ENCODE data around the gene HCAR2.
"Not testable (repeated sequence)": the region's sequence is repeated elsewhere in the genome, so short reads cannot be mapped to it uniquely, and the experiment has no call there.

HCAR2 gene

DNA sequence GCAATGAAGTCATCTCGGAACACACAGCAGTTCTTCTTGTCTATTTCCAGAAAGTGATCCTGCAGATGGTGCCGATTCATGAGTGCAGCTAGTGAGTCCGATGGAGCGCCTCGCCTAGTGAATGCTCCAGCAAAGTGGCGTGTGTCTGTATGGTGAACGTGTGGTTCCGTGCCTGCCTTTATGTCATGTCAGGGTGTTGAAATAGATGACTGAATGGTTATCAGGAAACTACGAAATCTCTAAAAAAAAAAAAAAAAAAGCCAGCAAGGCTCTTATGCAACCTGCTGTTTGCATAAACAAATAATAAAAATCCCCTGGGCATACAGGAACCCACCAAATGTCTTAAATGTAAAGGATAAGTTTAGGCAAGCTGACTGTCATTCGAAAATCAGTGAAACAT lies 13.5 kb upstream of the HCAR2 start, which contains the start of gene HCAR3:
TSS of gene HCAR3 (minus strand) at position 154 of the 400 bp plus-strand sequence. CDS start at position 80, 74 bp downstream.
- DNase-seq (ENCODE audit: low read depth in 2 of 2, low spot score in 1 of 2), result not testable (repeated sequence)

DNA sequence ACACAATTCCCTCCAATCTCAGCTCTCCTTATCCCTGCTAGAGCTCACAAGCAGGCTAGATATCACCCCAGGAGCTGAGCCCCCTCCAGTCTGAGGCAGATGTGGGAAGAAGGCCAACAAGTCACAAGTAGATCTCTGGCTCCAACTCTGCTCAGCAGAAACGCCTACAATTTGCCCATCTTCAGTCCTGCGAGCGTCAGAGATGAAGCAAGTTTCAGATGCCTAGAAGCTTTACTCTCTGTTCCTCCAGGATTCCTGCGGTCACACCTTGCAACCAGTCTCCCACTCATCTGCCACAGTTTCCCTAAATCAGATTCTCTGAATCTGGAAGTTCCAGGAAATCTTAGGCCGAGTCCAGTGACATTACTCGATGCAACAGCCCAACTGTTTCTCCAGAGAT lies 12.1 kb upstream of the HCAR2 start:
- DNase-seq (ENCODE audit: low read depth in 2 of 2, low spot score in 1 of 2), result not testable (repeated sequence)

DNA sequence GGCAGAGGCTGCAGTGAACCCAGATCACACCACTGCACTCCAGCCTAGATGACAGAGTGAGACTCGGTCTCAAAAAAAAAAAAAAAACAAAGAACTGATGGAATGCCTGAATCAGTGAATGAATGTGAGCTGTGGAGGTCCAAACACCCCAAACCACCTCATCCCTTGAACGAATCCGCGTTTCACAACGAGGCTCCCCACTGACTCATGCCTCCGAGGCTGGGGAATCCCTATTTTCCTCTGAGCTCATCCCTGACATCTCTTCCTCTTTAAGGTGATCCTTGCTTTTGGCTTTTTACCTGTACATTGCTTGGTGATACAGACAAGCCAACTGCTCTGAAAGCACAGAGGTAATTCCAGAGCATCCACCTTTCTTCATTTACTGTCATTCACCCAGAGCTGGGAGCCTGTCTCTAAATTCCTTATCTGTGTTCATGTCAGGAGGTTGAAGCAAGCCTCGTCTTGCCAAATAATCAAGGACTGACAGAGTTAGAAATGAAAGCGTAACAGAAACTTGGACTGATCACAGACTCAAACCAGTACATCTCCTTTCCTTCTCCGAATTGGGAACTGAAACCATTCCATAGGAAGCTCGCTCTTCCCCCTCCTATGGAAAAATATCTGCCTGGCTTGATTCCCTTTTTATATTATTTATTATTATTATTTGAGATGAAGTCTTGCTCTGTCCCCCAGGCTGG lies 10.5 kb upstream of the HCAR2 start:
- DNase-seq (ENCODE audit: low read depth in 2 of 2, low spot score in 1 of 2), result not testable (repeated sequence)

DNA sequence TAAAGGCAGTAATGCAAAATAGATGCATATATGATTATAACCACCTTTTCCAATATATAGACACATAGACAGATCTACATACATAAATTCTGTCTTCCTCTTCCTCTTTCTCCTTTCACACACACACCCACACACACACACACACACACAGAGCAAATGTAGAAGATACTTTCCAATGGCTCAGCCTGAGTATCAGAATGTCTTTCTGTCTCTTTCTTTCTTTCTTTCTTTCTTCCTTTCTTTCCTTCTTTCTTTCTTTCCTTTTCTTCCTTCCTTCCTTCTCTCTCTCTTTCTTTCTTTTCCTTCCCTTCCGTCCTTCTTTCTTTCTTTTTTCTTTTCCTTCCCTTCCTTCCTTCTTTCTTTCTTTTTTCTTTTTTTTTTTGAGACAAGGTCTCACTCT lies 8.1 kb upstream of the HCAR2 start:
- not testable (repeated sequence) for DNase-seq (ENCODE audit: low read depth in 2 of 2, low spot score in 1 of 2)

DNA sequence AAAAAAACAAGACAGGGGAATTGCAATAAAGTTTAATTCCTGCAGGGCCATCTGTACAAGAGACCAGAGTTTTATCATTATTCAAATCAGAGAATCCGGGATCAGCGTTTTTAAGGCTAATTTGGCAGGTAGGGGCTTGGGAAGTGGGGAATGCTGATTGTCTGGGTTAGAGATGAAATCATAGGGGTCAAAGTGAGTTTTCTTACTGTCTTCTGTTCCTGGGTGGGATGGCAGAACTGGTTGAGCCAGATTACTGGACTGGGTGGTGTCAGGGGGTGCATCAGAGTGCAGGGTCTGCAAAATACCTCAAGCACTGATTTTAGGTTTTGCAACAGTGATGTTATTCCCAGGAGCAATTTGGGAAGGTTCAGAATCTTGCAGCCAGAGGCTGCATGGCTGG lies 7.2 kb upstream of the HCAR2 start:
- not testable (repeated sequence) for DNase-seq (ENCODE audit: low read depth in 2 of 2, low spot score in 1 of 2)

DNA sequence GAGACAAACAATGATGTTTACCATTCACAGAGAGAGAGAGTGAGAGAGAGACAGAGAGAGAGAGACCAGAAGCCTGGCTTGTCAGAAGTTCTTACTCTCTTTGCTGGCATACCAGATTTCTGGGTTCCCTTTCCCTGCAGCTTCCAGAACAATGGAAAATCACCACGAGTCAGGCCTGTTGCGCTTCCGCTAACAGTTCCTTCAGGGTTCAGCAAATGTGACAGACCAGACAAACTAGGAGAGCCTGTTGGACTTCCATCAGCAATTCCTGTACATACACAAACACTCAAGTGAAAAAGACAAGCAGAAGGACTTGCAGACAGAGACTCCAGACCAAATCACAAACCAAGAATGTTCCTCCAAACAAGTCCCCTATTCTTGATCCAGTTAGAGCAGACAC lies 6.1 kb upstream of the HCAR2 start:
- DNase-seq (ENCODE audit: low read depth in 2 of 2, low spot score in 1 of 2), result not testable (repeated sequence)

DNA sequence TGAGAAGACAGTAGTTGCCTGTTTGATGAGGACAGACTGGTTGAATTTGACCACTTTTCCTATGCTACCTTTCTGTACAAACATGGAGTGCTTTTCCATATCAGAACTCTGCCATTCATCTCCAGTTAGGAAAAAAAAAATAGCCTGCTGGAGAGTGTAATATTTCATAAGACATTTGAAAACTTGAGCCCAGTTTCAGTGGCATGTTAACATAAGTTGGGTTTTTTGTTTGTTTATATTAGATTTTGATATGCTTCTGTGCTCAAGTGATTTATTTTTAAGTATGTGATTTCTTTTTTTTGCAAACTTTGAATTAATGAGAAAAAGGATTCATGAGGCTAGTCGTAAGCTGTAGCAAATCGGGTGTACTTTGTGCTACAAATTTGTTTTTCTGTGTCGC lies 684 bp upstream of the HCAR2 start:
- DNase-seq (ENCODE audit: low read depth in 2 of 2, low spot score in 1 of 2), result not testable (repeated sequence)

DNA sequence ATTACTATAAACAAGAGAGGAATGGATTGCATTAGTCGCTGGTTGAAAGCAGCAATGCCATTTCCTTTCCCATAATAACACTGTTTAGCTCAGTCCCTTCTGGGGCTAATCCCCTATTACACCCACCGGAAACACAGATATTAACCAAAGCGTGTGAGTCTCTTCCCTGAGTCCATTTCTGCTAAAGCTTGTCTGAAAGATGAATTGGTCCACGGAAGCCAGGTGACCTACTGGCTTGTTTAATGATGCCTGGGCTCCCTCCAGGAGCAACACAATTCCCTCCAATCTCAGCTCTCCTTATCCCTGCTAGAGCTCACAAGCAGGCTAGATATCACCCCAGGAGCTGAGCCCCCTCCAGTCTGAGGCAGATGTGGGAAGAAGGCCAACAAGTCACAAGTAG lies 1.7 kb downstream of the HCAR2 start:
- DNase-seq (ENCODE audit: low read depth in 2 of 2, low spot score in 1 of 2), result not testable (repeated sequence)

DNA sequence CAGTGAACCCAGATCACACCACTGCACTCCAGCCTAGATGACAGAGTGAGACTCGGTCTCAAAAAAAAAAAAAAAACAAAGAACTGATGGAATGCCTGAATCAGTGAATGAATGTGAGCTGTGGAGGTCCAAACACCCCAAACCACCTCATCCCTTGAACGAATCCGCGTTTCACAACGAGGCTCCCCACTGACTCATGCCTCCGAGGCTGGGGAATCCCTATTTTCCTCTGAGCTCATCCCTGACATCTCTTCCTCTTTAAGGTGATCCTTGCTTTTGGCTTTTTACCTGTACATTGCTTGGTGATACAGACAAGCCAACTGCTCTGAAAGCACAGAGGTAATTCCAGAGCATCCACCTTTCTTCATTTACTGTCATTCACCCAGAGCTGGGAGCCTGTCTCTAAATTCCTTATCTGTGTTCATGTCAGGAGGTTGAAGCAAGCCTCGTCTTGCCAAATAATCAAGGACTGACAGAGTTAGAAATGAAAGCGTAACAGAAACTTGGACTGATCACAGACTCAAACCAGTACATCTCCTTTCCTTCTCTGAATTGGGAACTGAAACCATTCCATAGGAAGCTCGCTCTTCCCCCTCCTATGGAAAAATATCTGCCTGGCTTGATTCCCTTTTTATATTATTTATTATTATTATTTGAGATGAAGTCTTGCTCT lies 3.0 kb downstream of the HCAR2 start:
- not testable (repeated sequence) for DNase-seq (ENCODE audit: low read depth in 2 of 2, low spot score in 1 of 2)

DNA sequence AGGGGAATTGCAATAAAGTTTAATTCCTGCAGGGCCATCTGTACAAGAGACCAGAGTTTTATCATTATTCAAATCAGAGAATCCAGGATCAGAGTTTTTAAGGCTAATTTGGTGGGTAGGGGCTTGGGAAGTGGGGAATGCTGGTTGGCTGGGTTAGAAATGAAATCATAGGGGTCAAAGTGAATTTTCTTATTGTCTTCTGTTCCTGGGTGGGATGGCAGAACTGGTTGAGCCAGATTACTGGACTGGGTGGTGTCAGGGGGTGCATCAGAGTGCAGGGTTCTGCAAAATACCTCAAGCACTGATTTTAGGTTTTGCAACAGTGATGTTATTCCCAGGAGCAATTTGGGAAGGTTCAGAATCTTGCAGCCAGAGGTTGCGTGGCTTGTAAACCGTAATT lies 6.2 kb downstream of the HCAR2 start:
- DNase-seq (ENCODE audit: low read depth in 2 of 2, low spot score in 1 of 2), result not testable (repeated sequence)

DNA sequence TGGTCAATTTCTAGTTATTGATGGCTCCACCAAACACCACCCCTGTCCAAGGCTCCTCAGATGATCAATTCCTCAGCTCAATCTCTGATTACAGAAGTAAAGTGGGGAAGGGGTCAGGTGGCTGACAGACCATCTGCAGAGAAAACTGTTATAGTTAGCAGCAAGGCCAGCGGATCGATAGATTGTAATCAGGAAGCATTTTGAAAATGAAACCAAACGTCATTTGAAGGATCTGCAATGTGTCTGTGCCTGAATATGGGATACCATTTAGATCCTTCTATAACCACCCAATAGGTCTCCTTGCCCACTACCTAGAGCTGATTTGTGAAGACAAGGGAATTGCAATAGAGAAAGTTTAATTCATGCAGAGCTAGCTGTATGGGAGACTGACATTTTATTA lies 11.6 kb downstream of the HCAR2 start:
- DNase-seq (ENCODE audit: low read depth in 2 of 2, low spot score in 1 of 2), result no peak

DNA sequence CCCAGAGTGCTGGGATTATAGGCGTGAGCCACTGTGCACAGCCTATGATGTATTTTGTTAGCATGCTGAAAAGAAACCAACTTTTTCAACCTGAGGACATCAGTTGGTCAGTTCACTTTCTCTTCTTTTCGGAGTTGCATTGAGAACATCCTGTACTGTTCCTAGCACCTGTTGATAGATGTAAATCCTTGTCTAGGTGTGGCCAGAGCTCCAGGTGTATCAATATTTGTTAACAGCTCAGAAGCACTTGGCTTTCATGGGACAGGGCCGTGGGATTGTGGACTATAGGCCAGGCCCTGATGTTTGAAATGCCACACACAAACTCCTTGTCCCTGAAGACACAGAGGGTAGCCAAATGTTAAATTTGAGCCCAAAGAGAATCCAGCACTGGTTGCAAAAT lies 14.9 kb downstream of the HCAR2 start:
- no peak for DNase-seq (ENCODE audit: low read depth in 2 of 2, low spot score in 1 of 2)

DNA sequence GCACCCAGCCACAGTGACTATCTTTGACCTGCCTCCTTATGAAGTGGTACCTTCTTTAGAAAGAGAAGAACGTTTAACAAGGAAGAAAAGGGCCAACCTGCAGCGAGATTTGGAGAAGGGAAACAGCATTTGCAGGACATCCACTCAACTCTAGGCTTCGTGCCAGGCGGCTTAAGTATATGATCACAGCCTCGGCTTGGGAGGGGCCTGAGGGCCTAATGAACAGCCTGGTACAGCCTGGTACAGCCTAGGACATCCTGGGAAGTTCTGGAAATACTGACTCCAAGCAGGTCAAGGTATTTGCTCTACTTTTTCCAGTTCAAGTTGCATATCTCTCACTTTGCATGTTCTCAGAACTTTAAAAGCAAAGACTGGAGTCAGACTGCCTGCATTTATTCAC lies 16.1 kb downstream of the HCAR2 start:
- no peak for DNase-seq (ENCODE audit: low read depth in 2 of 2, low spot score in 1 of 2)

DNA sequence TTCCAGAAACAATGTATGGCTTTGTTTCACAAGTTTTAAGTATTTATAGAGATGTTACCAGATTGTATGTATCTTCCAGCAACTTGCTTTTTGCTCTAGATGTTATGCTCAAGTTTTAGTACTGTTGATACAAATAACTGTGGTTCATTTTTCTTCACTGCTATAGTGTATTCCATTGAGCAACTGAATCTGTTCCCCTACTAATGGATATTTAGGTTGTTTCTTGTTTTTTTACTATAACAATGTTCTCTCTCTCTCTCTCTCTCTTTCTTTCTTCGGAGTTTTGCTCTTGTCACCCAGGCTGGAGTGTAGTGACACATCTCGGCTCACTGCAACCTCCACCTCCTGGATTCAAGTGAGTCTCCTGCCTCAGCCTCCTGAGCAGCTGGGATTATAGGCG lies 16.6 kb downstream of the HCAR2 start:
- DNase-seq (ENCODE audit: low read depth in 2 of 2, low spot score in 1 of 2), result no peak

DNA sequence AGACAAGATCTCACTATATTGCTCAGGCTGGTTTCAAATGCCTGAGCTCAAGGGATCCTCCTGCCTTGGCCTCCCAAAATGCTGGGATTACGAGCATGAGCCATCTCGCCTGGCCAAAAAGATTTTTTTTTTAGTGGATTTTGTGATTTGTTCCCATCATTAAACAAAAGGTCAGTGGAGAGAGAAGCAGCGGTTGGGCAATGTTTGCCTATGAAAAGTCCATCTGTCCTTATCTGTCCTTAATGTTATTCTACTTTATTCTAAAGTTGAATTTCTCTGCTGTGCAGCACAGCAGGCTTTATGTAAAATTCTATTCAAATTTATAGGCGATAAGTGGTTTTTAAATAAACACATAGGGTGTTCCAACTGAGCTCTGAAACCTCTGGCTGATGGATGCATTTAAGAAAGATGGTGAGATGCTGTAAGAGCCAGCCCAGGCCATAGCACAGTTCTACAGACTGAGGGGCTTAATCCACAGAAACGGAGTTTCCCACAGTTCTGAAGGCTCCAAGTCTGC lies 18.8 kb downstream of the HCAR2 start:
- DNase-seq (ENCODE audit: low read depth in 2 of 2, low spot score in 1 of 2), result no peak

DNA sequence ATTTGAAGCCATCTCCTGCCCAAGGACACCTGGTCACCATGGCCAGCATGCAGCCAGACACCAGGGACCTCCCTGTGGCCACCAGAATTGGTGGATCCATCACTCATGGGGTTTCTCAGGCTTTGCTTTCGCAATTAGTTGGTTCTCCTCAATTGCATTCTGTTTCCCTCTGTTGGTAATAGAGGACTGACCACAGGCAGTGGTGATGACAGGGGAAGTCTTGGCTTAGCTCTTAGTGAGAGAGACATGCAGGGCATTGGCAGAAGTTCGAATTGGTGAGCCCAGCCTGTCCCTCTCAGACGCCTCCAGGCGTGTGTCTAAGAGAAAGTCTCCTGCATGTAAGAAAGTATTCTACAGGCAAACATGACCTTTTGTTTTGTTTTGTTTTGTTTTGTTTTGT lies 21.3 kb downstream of the HCAR2 start:
- DNase-seq (ENCODE audit: low read depth in 2 of 2, low spot score in 1 of 2), result no peak

DNA sequence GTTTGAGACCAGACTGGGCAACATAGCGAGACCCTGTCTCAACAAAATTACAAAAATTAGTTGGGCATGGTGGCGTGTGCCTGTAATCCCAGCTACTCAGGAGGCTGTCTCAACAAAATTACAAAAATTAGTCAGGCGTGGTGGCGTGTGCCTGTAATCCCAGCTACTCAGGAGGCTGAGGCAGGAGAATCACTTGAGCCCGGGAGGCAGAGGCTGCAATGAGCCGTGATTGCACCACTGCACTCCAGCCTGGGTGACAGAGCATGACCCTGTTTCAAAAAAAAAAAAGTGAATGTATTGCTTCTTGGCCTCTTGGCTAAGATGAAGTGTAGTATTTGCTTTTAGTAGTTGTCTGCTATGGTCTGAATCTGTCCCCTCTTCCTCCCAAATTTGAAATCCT lies 22.2 kb downstream of the HCAR2 start:
- DNase-seq (ENCODE audit: low read depth in 2 of 2, low spot score in 1 of 2), result not testable (repeated sequence)

DNA sequence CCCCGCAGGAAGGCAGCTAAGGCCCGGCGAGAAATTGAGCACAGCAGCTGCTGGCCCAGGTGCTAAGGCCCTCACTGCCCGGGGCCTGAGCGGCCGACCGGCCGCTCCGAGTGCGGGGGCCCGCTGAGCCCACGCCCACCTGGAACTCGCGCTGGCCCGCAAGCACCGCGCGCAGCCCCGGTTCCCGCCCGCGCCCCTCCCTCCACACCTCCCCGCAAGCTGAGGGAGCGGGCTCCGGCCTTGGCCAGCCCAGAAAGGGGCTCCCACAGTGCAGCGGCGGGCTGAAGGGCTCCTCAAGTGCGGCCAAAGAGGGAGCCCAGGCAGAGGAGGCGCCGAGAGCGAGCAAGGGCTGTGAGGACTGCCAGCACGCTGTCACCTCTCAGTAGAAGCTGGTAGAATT lies 26.4 kb downstream of the HCAR2 start:
- not testable (repeated sequence) for DNase-seq (ENCODE audit: low read depth in 2 of 2, low spot score in 1 of 2)

DNA sequence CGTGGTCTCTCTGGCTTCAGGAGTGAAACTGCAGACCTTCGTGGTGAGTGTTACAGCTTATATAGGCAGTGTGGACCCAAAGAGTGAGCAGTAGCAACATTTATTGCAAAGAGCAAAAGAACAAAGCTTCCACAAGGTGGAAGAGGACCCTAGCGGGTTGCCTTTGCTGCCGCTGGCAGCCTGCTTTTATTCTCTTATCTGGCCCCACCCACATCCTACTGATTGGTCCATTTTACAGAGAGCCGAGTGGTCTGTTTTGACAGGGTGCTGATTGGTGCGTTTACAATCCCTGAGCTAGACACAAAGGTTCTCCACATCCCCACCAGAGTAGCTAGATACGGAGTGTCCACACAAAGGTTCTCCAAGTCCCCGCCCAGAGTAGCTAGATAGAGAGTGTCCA lies 27.1 kb downstream of the HCAR2 start:
- not testable (repeated sequence) for DNase-seq (ENCODE audit: low read depth in 2 of 2, low spot score in 1 of 2)

DNA sequence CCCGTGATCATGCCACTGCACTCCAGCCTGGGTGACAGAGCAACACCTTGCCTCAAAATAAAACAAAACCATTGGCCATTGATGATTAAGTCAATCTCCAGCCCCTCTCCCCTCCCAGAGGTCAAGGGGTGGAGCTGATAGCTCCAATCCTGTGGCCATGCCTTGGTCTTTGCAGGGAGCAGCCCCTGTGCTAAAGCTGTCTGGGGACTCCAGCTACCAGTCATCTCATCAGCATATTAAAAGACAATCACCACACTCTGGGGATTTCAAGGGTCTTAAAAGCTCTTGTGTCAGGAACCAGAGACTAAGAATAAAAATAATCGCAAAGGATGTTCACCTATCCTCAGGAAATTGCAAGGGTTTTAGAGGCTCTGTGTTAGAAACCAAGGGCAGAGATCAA lies 30.6 kb downstream of the HCAR2 start:
- DNase-seq (ENCODE audit: low read depth in 2 of 2, low spot score in 1 of 2), result no peak

DNA sequence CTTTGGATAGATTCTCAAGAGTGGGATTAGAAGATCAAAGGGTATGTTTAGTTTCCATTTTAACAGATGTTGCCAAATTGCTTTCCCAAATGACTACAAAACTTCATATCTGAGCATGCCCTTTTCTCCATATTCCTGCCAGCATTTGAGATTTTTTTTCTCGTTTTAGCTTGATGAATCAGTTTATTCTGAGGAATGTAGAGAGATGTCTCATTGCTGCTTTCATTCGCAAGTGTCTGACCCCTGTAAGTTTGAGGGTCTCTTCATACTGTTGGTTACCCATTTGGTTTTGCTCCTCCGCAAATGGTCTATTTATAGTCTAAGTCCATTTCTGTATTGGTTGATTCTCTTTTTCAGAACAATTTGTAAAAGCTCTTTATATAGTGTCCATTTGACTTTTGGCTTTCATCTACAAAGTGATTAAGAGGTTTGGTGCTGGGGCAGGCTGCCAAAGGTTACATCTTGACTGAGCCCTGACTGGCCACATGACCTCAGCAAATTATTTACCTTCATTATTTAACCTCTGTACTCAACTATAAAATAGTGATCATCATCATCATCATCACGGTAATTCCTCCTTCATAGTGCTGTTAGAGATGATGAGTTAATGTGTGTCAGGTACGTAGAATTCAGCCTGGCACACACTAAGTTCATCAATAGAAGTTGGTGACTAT lies 33.6 kb downstream of the HCAR2 start:
- no peak for DNase-seq (ENCODE audit: low read depth in 2 of 2, low spot score in 1 of 2)

DNA sequence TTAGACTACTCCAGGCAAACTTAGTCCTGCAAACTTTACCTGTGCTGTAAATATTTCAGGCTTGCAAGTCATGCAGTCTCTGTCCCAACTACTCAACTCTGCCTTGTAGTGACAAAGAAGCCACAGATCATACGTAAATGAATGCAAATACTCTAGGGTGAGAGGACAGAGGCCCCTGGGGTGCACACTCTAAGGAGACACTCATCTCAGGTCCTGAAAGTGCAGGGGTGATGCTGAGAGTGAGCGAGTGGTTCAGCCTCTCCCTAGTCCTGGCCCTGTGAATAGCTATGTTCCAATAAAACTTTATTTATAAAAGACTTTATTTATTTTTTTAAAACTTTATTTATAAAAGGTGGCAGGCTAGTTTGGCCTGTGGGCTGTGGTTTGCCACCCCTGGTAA lies 34.9 kb downstream of the HCAR2 start:
- no peak for DNase-seq (ENCODE audit: low read depth in 2 of 2, low spot score in 1 of 2)
